ENCODE data around the gene CERCAM. TPM values are rescaled to one million over a fixed set of nuclear protein-coding genes. Genes with fewer than 3 reads are reported as not detected.

Gene CERCAM
- total RNA-seq, 1 experiment from 2014 or later: 18.7 TPM

GRCh38 chr9:128390813-128391711 lies 29.6 kb upstream of the CERCAM start:
- no peak overlapping the region for H3K27ac Mint-ChIP-seq (ENCODE audit: unreplicated experiment)
- no peak overlapping the region for H3K4me3 Mint-ChIP-seq (ENCODE audit: unreplicated experiment)
- Histone ChIP-seq H3K4me3 (ENCODE audit: low read depth, low read length) (no peak overlapping the region), H3K36me3 (ENCODE audit: control insufficient read depth, insufficient read depth, low read length) (no peaks in the 10 kb centered on the region), H3K4me1 (no peaks in the 10 kb centered on the region), H3K9me3 (no peaks in the 10 kb centered on the region), H3K27me3 (replicated peaks; ENCODE audit: control insufficient read depth, insufficient read depth, low read length) (no peaks in the 10 kb centered on the region)
- TF ChIP-seq CTCF (IDR thresholded peaks at IDR 0.05; ENCODE audit: insufficient read depth in 1 of 2, low read depth in 1 of 2, low read length in 1 of 2, severe bottlenecking in 1 of 2, unreplicated experiment in 1 of 2): no peak
- no peak for DNase-seq
- no peaks in the 10 kb centered on the region for H3K27me3 Mint-ChIP-seq (ENCODE audit: insufficient read depth, unreplicated experiment)
- peaks cover 21% of the 10 kb centered on the region for H3K36me3 Mint-ChIP-seq (ENCODE audit: insufficient read depth, unreplicated experiment)
- H3K9me3 Mint-ChIP-seq (ENCODE audit: unreplicated experiment): no peaks in the 10 kb centered on the region
- CTCF ChIA-PET: interaction anchor here (1.0 kb wide), 1 partner anchor 19 kb away, joined by 3 read pairs; no protein-coding TSS in a partner anchor
- no peaks in the 10 kb centered on the region for H3K4me1 Mint-ChIP-seq (ENCODE audit: low read depth, unreplicated experiment)
- intact Hi-C loops (cut with micrococcal nuclease; ENCODE audit: unreplicated experiment): no loop called here
- POLR2A ChIA-PET: no interaction called here
- BruUV-seq (replicated peaks): no TSS peak

DNA sequence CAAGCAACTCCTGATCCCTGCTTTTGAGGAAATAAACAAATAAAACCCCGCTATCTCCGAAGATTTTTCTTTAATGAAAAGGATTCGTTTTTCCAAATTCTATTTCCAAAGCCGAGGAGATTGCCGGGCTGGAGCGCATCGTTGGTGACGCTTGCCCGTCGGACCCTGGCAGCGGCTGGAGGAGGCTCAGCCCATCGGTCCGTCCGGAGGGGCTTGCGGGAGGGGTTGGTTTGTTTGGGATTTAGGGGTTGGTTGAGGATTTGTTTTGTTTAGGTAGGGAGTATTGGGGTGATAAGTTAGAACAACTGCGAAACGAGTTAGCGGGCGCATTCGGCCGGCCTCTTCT lies 28.7 kb upstream of the CERCAM start:
- BruUV-seq (replicated peaks): no TSS peak
- Histone ChIP-seq H3K27me3 (replicated peaks; ENCODE audit: control insufficient read depth, insufficient read depth, low read length) (no peaks in the 10 kb centered on the region), H3K4me1 (no peaks in the 10 kb centered on the region), H3K4me3 (ENCODE audit: low read depth, low read length) (no peak overlapping the region), H3K9me3 (no peaks in the 10 kb centered on the region), H3K36me3 (ENCODE audit: control insufficient read depth, insufficient read depth, low read length) (no peaks in the 10 kb centered on the region)
- H3K4me3 Mint-ChIP-seq (ENCODE audit: unreplicated experiment): no peak overlapping the region
- no peak overlapping the region for H3K27ac Mint-ChIP-seq (ENCODE audit: unreplicated experiment)
- no peaks in the 10 kb centered on the region for H3K4me1 Mint-ChIP-seq (ENCODE audit: low read depth, unreplicated experiment)
- no peak for TF ChIP-seq CTCF (IDR thresholded peaks at IDR 0.05; ENCODE audit: insufficient read depth in 1 of 2, low read depth in 1 of 2, low read length in 1 of 2, severe bottlenecking in 1 of 2, unreplicated experiment in 1 of 2)
- H3K9me3 Mint-ChIP-seq (ENCODE audit: unreplicated experiment): no peaks in the 10 kb centered on the region
- ChIA-PET POLR2A (no interaction called here), CTCF (no interaction called here)
- peaks cover 19% of the 10 kb centered on the region for H3K36me3 Mint-ChIP-seq (ENCODE audit: insufficient read depth, unreplicated experiment)
- no peaks in the 10 kb centered on the region for H3K27me3 Mint-ChIP-seq (ENCODE audit: insufficient read depth, unreplicated experiment)
- intact Hi-C loops (cut with micrococcal nuclease; ENCODE audit: unreplicated experiment): no loop called here
- DNase-seq: no peak

- Mint-ChIP-seq H3K36me3 (ENCODE audit: insufficient read depth, unreplicated experiment) (peaks cover 24% of the 10 kb centered on the region), H3K27me3 (ENCODE audit: insufficient read depth, unreplicated experiment) (no peaks in the 10 kb centered on the region), H3K4me3 (ENCODE audit: unreplicated experiment) (no peak overlapping the region), H3K4me1 (ENCODE audit: low read depth, unreplicated experiment) (no peaks in the 10 kb centered on the region), H3K27ac (ENCODE audit: unreplicated experiment) (no peak overlapping the region), H3K9me3 (ENCODE audit: unreplicated experiment) (no peaks in the 10 kb centered on the region)
- ChIA-PET CTCF (no interaction called here), POLR2A (no interaction called here)
- H3K36me3 ChIP-seq (ENCODE audit: control insufficient read depth, insufficient read depth, low read length): no peaks in the 10 kb centered on the region
- H3K4me1 ChIP-seq: 0 out of 2 replicates have a peak, but pooled peaks cover 3% of the 10 kb centered on the region
- BruUV-seq (replicated peaks): no TSS peak
- H3K27me3 ChIP-seq (replicated peaks; ENCODE audit: control insufficient read depth, insufficient read depth, low read length): no peaks in the 10 kb centered on the region
- no peak overlapping the region for H3K4me3 ChIP-seq (ENCODE audit: low read depth, low read length)
- no peak for TF ChIP-seq CTCF (IDR thresholded peaks at IDR 0.05; ENCODE audit: insufficient read depth in 1 of 2, low read depth in 1 of 2, low read length in 1 of 2, severe bottlenecking in 1 of 2, unreplicated experiment in 1 of 2)
- intact Hi-C loops (cut with micrococcal nuclease; ENCODE audit: unreplicated experiment): no loop called here
- no peak for DNase-seq
- no peaks in the 10 kb centered on the region for H3K9me3 ChIP-seq
Measured at GRCh38 chr9:128392302-128393144, 28.1 kb upstream of the CERCAM start.

Data from Caco-2 (cell line).